Measurements from ENCODE around the gene FCRL5.
A peak's percentile ranks its signal among the peaks of the same experiment; 100 is the strongest.

GRCh38 chr1:157512036-157512969, 40.0 kb downstream of the FCRL5 start:
- TF ChIP-seq POLR2AphosphoS5 (IDR thresholded peaks at IDR 0.05; ENCODE audit: low read depth) (no peak), CTCF (IDR thresholded peaks at IDR 0.05; ENCODE audit: insufficient read depth, low read length) (no peak), REST (IDR thresholded peaks at IDR 0.05; ENCODE audit: insufficient replicate concordance, low read depth) (no peak), GABPA (IDR thresholded peaks at IDR 0.05; ENCODE audit: low read depth) (no peak), SPI1 (IDR thresholded peaks at IDR 0.05; ENCODE audit: borderline replicate concordance, low read depth) (peak; percentile 97)

All from HL-60 (cell line).